Jurkat, Clone E6-1 (cell line): ENCODE measurements around the gene GALNT5.
"Not testable (repeated sequence)": the region's sequence is repeated elsewhere in the genome, so short reads cannot be mapped to it uniquely, and the experiment has no call there.

Experiments
- DNase-seq: peaks from one replicate; pipeline ENCODE4 v3.0.0-alpha.2; 2011; ENCODE audit warnings: low read depth, low spot score
- H3K4me3 ChIP-seq: 2 replicates; pipeline ENCODE4 v1.5.1; 2011; ENCODE audit warnings: mild to moderate bottlenecking, low read length, control low read depth, moderate library complexity

The GALNT5 gene

GRCh38 chr2:157318884-157319283 lies 61.4 kb downstream of the GALNT5 start:
- no peak for DNase-seq
- H3K4me3 ChIP-seq: no peak overlapping the region

GRCh38 chr2:157319795-157320194 lies 62.3 kb downstream of the GALNT5 start:
- DNase-seq: no peak
- H3K4me3 ChIP-seq: no peak overlapping the region

GRCh38 chr2:157320409-157320808 lies 62.9 kb downstream of the GALNT5 start:
- no peak for DNase-seq
- H3K4me3 ChIP-seq: no peak overlapping the region

- no peak for DNase-seq
- H3K4me3 ChIP-seq: no peak overlapping the region
Measured at GRCh38 chr2:157321466-157321865, 64.0 kb downstream of the GALNT5 start.

DNA sequence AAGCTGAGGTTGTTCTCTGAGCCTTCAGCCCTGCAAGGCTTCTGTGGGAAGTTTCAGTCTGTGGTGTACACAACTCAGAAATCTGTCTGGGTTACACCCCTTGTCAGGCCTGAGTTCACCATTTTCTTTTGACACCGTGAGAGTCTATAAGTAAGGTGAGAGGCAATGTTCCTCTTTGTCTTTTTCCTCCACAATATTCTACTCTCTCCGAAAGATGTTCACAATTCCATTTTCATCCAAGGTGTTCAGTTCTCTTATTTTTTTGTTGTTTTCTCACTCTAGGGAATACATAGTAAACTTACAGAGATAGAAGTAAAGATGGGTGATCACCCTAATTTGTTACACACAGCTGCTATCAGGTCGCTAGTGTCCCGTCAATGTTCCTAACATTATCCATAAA lies 64.9 kb downstream of the GALNT5 start:
- no peak overlapping the region for H3K4me3 ChIP-seq
- DNase-seq: no peak

DNA sequence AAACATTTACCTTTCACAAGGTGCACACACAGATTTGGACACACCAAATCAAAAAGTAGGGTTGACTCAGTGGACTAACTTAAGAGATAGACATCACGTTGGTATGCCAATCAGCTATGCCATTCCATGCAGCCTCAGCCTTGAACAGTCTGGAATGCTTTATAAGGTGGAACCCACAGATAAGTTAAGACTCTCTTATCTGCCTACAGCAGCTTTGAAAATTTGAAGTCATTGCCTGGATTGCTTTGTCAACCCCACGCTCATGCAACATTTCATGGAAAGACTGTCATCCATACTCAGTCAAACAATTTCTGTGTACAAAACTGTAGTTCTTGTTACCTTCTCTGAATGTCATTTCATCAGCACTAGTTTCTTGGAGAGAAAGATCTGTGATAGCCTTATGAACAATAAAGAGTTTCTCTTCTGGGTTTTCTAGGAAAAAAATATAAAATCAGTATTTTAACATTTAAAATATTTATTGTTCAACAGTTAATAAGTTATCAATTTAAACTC lies 66.9 kb downstream of the GALNT5 start:
- H3K4me3 ChIP-seq: no peak overlapping the region
- DNase-seq: no peak

DNA sequence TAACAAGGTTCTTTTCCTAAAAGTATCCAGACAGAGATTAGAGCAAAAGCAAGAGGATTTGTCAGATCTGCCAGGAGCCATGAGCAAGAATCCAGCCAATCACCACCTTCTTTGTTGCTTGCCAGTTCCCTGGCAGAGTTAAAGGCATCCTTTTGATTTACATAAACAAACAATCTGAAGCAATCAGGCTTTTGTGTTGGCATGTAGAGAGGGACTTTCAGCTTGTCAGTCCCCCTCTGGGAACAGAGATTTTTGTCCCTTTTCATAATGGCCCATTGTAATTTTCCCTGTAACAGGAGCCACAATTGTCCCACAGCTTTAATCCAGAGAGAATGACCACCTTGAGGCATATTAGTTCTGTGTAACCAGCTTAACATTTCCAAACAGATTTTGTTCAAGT lies 68.3 kb downstream of the GALNT5 start, which contains the start of gene ERMN:
ERMN (minus strand) TSS at position 39 of the 400 bp plus-strand sequence. CDS start 182 bp downstream, outside the sequence.
- DNase-seq: no peak
- H3K4me3 ChIP-seq: no peak within 1 kb of the TSS

DNA sequence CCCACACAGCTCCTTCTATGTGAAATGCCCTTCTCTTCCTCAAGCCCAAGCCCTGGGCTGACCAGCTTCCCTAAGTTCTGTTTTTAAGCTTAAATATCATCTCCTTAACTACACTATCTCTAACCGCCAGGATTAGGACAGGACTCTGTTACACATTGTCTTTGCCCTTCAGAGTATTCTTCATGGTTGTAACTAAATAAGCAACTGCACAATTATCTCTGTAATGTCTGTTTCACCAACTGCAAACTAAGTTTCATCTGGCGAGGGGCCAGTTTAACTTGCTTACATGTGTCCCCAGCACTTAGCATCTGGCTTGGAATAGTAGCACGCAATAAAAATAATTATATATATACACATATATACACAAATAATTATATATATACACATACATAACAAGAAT lies 69.2 kb downstream of the GALNT5 start:
- DNase-seq: no peak

DNA sequence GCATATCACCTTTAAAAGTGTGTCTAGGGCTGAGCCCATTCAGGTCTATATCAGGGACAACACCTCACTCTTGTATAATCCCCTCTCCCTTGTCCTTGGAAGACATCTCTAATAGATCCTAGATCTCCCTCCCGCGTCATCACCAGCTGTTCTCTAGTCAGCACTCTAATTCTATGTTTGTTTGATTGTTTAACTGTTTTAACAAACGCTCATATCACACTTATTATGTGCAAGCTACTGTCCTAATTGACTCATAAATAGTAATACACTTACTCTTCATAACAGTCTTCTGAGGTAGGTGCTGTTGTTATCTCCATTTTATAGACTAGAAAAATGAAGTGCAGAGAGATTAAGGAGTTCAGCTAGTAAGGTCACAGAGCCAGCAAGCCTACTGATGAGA lies 69.7 kb downstream of the GALNT5 start:
- DNase-seq: no peak
- no peak overlapping the region for H3K4me3 ChIP-seq

More for the DNA sequence above, 69.2 kb downstream of the GALNT5 start:
- H3K4me3 ChIP-seq: no peak overlapping the region

GRCh38 chr2:157327621-157328500 lies 70.4 kb downstream of the GALNT5 start:
- DNase-seq: peak; percentile 60
- no peak overlapping the region for H3K4me3 ChIP-seq

DNA sequence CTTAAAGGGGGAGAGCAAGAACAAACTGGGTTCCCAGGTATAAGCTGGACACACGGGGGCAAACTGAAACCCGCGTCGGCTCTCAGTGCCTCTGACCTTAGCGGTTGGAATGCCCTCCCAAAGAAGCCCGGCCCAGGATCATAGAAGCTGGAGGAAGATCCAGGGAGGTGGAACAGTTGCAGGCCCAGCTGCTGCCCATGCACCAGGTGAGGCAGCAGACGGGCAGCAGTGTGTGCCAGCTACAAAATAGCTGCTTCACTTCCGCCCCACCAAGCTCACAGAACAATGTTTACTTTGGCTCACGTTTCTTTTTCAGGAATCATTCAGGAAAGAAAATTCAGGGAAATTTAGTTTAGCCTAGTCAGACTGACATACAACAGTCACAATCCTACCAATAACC lies 72.0 kb downstream of the GALNT5 start:
- no peak overlapping the region for H3K4me3 ChIP-seq
- DNase-seq: no peak

- H3K4me3 ChIP-seq: no peak overlapping the region
Measured at GRCh38 chr2:157333304-157334047, 76.0 kb downstream of the GALNT5 start.

GRCh38 chr2:157334335-157334734 lies 76.8 kb downstream of the GALNT5 start:
- H3K4me3 ChIP-seq: no peak overlapping the region
- DNase-seq: no peak

More at GRCh38 chr2:157333304-157334047, 76.0 kb downstream of the GALNT5 start:
- DNase-seq: no peak

GRCh38 chr2:157334797-157335196 lies 77.3 kb downstream of the GALNT5 start:
- DNase-seq: no peak

GRCh38 chr2:157336137-157337010 lies 78.9 kb downstream of the GALNT5 start:
- H3K4me3 ChIP-seq: no peak overlapping the region
- DNase-seq: peak; percentile 24

More at GRCh38 chr2:157334797-157335196, 77.3 kb downstream of the GALNT5 start:
- H3K4me3 ChIP-seq: no peak overlapping the region

DNA sequence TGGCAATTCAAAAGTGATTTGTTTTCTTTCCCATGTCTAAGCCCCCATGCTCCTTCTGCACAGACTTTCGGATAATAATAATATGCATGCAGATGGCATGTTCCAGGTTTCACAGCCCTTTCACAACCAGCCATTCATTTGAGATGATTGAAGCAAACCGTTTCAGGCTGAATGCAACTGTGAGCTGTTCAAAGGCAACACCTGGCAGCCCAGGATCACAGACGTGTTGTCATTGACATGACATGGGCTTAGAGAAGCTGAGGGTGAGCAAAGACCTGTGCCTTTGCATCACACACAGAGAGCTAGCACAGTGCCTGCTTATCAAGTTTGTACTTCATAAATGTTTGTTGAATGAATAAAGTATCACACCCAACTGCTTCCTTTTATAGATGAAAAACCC lies 80.5 kb downstream of the GALNT5 start:
- H3K4me3 ChIP-seq: no peak overlapping the region
- DNase-seq: no peak

GRCh38 chr2:157339965-157340655 lies 82.6 kb downstream of the GALNT5 start:
- H3K4me3 ChIP-seq: no peak overlapping the region
- DNase-seq: no peak

GRCh38 chr2:157341381-157341780 lies 83.9 kb downstream of the GALNT5 start:
- not testable (repeated sequence) for H3K4me3 ChIP-seq, DNase-seq
